G401.6 (cell line): ENCODE measurements around the gene LGR6.

Source experiments
- FAIRE-seq: peaks from 2 replicates; lab custom pipeline; 2012; peaks lifted over from hg19 to GRCh38; lab: Jason Lieb, UNC

The LGR6 gene

GRCh38 chr1:202200669-202201068 lies 7.1 kb downstream of the LGR6 start:
- FAIRE-seq = no peak

- no peak for FAIRE-seq
Measured at GRCh38 chr1:202201266-202201665, 7.7 kb downstream of the LGR6 start.

GRCh38 chr1:202201971-202202370 lies 8.4 kb downstream of the LGR6 start:
- FAIRE-seq = no peak

- no peak for FAIRE-seq
Measured at GRCh38 chr1:202202500-202203168, 9.0 kb downstream of the LGR6 start.

GRCh38 chr1:202203238-202204039 lies 9.8 kb downstream of the LGR6 start:
- FAIRE-seq = no peak

- FAIRE-seq = no peak
Measured at GRCh38 chr1:202204065-202204464, 10.5 kb downstream of the LGR6 start.

- no peak for FAIRE-seq
Measured at GRCh38 chr1:202205523-202206190, 12.1 kb downstream of the LGR6 start.

- FAIRE-seq = no peak
Measured at GRCh38 chr1:202207292-202207691, 13.7 kb downstream of the LGR6 start.

- no peak for FAIRE-seq
Measured at GRCh38 chr1:202208351-202208857, 14.8 kb downstream of the LGR6 start.

- no peak for FAIRE-seq
Measured at GRCh38 chr1:202210385-202210784, 16.8 kb downstream of the LGR6 start.

GRCh38 chr1:202210969-202211368 lies 17.4 kb downstream of the LGR6 start:
- FAIRE-seq = no peak

GRCh38 chr1:202212787-202213186 lies 19.2 kb downstream of the LGR6 start:
- FAIRE-seq = no peak

GRCh38 chr1:202213361-202214088 lies 19.9 kb downstream of the LGR6 start:
- no peak for FAIRE-seq

GRCh38 chr1:202214089-202214843 lies 20.7 kb downstream of the LGR6 start:
- FAIRE-seq = no peak

- FAIRE-seq = no peak
Measured at GRCh38 chr1:202215472-202216130, 22.0 kb downstream of the LGR6 start.

GRCh38 chr1:202216691-202217090 lies 23.1 kb downstream of the LGR6 start:
- no peak for FAIRE-seq

GRCh38 chr1:202217516-202217915 lies 23.9 kb downstream of the LGR6 start:
- no peak for FAIRE-seq

GRCh38 chr1:202217951-202218350 lies 24.4 kb downstream of the LGR6 start:
- FAIRE-seq = no peak

GRCh38 chr1:202220733-202221132 lies 27.1 kb downstream of the LGR6 start:
- no peak for FAIRE-seq

- no peak for FAIRE-seq
Measured at GRCh38 chr1:202221911-202222909, 28.6 kb downstream of the LGR6 start.
